HG02678 (cell line): ENCODE measurements around the gene LRTM2.

Experiments
- ATAC-seq: cut with Tn5 transposase; IDR thresholded peaks from one replicate; pipeline ENCODE4 v1.9.1; 2021; ENCODE audit warnings: mild to moderate bottlenecking, moderate library complexity; ENCODE audit not compliant: unreplicated experiment

LRTM2 gene

DNA sequence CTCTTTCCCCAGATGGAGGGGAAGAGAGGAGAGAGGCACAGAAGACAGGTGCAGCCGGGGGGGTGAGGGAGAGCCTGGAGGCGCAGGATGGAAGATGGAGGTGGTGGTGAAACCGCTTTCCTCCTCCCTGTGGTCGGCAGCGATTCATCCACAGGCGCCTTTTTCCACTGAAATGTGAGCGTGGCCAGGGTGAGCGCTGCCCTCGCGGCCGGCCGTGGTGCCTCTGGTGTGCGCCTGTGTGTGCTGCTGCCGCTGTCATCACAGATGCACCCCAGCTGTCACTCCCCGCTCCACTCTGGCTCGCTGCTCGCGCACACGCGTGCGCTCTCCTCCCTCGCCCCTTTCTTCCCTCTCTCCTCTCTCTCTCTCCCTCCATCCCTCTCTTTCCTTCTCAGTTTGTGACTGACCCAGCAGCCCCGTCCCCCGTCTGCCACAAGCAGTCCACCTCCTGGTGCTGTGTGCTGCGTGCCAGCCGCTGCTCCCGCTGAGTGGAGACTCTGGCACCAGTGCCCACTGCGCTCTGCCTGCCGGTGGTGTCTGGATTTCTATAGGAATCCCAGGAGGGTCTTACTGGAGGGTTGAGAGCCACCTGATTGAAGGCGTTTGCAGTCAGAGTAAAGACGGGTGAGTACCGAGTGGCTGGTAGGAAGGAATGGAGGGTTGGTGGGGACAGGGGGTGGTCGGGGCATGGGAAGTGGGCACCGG is at the start of gene LRTM2:
TSS of gene LRTM2 (plus strand) at position 375 of the 705 bp plus-strand sequence. CDS start 7,584 bp downstream, outside the sequence.
- no peak for ATAC-seq

DNA sequence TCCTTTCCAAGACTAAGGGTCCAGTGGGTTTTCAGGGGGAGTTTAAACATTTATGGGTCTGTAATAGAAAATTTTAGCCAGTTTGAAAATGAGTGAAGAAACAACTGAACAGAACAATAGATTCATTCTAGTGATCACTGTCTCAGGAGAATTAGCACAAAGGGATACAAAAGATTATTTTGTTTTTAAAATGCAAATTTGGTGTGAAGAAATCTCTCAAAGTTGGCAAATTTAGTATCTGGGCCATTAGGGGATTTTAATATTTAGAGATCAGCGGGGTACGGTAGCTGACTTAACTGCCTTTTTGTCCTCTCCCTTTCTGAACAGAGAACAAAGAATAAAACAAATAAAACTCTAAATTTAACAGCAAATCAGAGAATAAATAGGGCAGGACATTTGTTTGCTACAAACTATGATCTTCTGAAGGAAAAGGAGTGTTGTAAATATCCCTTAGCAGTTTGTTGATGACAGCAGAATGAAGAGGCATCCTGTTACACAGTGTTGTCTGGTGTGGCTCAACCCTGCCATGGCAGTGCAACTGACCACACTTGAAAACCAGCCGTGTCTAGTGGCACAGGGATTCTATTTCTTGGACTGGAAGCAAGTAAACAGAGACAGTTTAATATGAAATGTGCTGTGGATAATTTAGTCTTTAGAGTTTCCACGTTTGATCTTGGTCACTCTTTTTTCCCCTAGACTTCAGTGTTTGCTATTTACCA is 46.3 kb upstream of the LRTM2 start:
- ATAC-seq, result no peak

DNA sequence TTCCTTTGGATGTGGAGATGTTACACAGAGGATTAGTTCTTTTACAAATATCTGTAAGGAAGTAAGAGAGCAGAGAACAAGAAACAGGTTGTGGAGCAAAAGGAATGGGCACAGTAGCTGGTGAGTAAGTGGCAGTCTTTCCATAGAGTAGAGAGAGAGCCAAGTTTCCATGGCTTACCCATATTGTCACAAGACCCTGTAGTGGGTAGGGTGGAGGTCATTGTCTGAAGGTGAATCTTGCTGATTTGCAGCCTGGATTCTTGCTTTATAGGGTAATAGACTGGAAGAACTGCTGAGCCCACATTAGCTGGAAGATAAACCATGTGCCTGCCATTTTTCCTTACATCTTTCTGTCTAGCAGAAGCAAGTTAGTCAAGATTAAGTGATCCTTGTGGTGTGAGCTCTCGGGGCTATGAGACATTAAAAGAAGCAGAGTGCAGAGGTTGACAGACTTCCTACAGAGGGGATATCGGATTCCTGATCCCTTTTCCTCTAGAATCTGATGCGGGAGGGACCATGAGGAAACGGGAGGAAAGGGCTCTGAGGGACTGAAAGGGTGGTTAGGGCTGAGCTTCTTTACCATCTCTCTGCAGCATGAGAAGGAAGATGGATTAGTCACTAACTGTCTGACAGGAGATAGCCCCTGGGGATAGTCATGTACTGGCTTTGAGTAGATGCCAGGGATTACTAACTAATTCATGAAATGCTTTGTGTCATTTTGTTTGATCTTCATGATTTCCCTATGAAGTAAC is 44.0 kb upstream of the LRTM2 start:
- ATAC-seq, result no peak

DNA sequence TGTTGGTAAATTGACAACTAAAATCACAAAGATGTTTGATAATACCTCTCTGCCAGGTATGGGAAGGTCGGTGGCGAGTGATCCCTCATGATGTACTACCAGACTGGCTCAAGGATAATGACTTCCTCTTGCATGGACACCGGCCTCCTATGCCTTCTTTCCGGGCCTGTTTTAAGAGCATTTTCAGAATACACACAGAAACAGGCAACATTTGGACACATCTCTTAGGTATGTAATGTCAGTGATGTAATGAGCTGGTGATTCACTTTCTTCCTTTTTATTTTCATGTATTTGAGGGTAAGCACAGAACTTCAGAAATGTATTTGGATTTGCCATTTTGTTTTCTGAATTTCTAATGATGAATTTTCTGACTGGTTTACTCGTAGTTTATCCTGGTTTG is 42.6 kb upstream of the LRTM2 start:
- no peak for ATAC-seq

DNA sequence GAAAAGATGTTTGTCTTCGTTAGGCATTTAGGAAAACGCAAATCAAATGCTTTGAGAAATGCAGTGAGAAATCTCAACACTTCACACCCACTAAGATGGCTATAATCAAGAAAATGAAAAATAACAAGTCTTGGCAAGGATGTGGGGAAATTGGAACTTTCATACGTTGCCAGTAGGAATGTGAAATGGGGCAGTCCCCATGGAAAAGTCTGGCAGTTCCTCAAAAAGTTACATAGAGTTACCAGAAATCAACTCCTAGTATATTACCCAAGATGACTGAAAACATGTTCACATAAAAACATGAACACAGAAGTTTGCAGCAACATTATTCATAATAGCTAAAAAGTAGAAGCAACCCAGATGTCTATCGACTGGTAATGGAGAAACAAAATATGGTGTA is 41.5 kb upstream of the LRTM2 start:
- no peak for ATAC-seq

DNA sequence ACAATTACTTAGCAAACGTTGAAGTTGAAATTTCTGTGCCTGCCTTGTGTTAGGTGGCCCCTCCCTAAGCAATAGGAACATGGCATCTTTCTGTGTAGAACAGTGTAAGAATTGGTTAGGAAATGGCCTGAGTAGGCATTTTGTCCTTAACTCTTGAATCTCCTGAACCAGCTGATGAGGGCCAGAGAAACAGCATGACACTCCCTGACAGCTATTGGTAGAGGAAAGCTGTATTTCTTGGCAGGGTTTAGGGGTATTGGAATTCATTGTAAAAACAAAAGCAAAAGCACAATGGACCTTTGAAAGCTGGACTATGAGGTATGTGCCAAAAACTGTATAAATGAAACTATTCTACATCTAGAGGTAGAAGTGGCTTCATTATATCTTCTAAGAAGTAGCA is 40.6 kb upstream of the LRTM2 start:
- ATAC-seq, result no peak

DNA sequence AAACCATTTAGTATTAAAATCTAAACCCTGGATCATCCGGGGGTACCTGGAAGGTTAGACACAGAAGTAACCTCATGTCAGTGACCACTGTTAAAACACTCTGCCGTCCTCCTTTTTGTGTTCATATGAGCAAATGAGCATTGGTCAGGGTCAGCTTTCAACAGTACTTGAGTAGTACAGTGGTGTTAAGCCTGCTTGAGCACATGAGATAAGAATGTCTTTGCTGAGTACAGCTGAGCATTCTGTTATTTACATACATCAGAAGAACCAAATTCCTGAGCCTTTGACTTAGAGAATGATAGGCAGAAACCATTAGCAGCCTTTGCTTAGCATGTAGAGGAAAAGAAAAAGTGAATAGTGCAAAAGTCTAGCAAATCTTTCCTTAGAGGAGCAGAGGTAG is 38.6 kb upstream of the LRTM2 start:
- ATAC-seq, result no peak

DNA sequence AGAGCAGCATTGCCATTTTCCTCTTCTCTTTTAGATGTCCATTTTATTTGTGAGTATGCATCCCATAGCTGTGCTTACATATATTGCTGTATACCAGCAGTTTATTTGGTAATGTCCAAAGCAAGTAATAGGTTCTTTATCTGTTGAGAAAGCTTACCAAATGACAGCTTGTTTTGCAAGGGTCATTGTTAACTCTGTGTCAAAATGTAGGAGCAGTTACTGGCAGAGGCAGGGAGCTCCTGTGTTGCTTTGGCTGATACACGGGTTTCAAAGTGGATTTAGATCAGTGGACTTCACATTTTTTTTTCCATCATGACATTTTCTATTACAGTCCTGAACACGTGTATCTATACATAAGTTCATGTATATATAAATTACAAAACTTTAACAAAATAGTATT is 38.1 kb upstream of the LRTM2 start:
- ATAC-seq, result no peak

DNA sequence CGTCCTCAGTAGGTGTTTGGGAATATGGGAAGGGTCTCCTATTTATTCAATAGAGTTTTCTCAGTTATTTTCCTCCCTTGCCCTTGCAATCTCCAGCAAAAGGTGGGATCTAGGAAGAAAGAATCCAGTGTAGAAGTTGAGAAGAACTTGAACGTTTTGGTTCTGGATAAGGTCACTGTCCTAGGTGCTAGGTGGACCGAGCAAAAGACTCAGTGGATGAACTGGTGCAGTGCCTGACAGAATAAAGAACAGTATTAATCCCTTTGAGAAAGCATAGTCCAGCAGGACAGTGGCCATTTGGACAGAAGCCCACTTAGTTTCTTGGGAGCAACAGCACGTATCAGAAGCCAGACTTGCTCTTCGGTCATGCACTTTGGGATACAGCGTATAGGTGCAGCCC is 32.7 kb upstream of the LRTM2 start:
- no peak for ATAC-seq

DNA sequence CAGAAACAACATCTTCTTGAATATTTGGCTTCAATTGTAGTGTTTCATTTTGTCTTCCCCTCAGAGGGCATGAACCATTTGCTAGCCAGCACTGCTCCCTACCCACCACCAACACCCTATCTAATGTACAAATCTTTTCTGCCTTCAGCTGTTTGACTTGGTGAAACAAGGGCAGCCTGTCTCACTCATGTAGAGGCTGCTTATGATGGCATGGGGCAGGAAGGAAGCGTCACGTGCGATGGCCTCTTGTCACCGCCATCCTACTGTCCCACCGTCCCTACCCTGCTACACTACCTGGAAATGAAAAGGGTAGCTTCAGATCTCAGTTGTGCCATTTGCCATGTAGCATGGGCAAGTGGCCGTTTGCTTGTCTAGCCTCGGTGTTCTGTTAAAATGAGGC is 29.9 kb upstream of the LRTM2 start:
- ATAC-seq, result no peak

DNA sequence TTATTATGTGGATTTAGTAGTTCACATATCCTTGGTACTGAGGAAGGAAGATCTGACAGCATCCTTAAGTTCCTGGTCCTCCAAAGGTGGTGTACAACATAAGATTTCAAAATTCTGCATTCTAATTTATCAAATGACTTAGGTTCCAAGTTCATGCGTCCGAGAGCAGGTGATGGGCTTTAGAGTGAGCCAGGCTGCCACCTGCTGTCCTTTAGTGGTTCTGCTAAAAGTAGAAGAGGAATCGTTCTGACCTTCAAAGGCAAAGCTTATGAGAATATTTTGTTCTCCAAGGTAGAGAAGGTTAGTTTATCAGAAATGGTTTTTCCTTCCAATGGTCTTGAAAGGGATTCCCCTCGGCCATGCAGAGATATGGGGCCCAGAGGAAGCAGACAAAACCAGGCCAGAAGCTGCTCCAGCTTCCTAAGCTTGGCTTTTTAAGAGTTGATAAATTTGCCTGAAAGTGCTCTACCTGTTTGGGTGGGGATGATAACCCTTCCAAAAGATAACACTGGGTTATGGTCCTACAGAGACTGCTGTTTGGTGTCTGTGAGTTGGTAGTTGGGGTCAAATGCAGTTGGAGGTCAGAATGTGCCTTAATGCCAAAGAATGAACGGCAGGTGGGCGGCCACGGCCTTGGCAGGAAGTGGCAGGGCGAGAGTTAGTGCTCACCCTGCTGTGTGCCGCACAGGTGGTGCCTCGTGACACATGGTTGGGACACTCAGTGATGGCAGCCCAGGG is 29.1 kb upstream of the LRTM2 start:
- ATAC-seq, result no peak

DNA sequence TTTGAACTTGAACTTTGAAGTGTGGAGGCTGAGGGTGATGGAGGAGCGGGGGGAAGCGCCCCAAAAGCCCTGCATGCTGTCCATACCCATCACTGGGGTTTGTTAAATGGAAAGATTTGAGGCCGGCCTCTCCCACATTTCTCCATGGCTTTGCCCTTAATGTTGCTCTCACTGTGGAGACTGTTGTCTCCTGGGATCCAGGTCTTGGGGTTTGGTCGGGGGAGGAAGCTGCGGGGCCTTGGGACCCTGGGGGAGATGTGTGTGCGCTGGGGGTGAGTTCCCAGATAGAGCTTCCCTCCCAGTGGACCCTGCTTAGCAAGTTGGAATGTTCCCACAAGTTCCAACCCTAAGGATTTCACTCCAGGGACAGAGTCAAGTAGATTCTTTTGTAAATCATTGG is 28.0 kb upstream of the LRTM2 start:
- no peak for ATAC-seq

DNA sequence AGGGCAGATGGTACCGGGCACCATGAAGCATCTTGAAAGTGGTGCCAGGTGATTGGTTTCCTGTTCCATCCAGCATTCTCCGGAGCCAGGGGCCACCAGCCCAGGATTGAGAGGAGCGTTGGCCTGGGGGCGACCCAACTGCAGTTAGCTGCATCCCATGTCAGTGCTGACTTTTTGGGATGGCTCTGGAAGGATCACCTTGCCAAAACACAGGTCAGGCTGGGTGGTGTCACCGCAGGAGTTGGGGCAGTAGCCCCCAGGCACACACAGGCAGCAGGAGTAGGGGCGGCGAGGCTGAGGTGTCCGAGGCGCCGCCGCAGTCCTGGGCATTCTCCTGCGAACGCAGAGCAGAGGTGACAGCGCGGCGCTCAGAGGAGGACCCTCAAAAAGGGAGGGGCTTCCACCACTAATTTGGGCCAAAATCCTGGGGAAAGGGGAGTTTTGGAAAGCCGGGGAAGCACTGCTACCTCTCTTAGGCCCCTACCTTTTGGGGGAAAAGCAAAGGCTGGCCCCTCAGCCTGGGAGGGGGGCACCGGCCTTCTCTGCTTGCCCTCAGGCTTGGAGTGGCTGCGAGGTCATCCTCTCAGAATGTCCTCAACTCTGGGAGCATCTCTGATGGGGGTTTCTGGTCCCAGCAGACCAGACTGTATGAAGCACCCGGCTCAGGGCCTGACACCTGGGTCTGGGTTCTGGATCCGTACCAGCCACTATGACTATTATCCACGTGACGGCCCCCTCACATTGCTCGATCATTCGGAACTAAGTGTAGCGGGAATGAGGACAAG is 26.7 kb upstream of the LRTM2 start:
- no peak for ATAC-seq

DNA sequence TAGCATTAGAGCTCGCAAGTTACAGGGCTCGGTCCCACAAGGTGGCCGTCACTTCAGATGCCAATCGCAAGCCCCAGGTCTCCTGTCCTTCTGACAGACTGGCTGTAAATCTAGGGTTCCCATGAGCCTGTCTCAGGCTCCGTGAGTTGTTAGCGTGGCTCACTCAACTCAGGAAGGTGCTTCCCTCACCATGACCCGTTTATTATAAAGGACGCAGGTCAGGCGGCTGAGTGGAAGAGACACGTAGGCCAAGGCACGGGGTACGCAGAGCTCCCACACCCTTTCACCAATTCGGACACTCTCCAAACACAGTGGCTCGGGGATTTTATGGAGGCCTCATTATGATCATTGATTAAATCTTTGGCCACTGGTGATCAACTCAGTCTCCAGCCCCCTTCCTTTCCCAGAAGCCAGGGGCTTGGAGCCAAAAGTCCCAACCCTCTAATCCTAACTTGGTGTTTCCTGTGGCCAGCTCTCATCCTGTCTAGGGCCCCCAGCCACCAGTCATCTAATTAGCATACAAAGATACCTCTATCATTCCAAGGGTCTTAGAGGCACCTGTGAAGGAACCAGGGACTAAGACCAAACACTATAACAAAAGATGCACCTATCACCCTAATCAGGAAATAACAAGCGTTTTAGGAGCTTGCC is 25.8 kb upstream of the LRTM2 start:
- ATAC-seq, result no peak

DNA sequence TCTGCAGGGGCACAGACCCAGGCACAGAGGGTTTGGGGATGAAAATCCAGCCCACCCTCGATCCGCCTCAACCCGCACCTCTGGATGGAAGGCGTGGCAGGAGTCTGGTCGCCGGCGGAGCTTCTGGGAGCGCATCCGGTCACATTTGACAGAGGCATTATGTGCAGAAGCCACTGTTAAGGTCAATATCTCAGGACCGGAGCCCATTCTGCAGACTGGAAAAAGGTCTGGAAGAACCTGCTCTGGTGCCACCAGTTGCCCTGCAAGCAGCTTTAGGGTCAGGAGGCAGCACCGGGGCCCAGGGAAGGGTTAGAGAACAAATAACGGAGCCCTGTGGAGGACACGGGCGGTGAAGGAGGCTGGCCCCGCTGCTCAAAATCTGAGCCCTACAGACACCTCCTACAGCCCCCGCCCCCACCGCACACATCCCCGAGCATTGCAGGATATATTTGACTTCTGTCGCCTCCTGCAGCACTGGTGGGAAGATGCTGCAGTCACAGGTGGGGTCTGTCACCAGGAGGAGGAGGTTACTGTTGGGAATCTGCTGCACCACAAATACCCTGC is 25.1 kb upstream of the LRTM2 start:
- ATAC-seq, result no peak

DNA sequence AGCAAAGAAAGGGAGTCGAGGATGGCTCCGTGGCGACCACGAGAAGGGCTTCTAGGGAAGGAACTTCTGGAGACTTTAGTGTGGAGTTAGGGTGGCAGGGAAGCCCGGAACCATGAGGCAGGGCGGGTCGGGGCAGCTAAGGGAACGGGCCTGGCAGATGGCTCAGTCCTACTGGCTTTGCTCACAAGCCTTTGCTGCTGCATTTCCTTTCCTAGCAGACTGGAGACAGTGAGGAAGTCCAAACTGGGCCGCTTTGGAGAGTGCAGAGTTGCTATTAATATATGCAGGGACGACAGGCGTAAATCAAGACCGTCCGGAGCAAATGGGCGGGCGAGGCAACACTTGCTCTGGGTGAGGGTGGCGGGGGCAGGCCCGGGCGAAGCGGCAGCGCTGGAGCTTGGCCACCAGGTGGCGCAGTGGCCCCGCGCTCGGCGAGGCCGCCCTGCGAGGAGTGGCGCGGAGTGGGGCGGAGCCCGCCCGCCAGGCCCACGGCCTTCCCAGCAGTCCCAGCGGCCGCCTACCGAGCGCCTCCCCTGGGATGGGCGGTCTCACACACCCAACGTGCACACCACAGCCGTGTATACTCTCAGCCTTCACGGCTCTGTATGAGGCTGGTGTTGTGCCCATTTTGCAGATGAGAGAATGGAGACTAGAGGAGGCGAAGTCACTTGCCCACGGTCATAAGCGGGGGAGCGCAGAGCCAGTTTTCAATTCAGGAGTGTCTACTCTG is 24.4 kb upstream of the LRTM2 start:
- ATAC-seq, result peak; percentile 91

DNA sequence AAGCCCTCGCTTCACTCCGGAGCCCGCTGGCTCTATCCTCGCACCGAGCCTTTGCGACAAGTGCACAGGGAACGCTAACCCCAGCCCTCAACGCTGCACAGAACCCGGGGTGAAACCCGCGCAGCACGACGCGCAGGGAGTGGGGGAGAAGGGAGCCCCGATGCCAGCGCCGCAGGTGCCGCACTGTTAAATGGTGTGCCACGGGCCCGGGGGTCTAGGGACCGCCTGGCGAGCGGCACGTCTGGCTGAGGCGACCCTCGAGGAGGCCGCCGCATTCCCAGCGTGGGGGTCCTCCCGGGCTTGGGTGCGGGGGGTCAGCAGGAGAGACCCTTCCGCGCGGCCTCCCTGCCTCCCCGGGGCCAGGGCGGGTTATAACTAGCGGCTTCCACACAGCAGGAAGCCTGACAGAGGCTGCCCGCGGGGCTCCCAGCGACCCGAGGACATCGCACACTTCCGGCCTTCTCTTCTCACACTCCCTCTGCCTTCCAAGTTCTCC is 23.8 kb upstream of the LRTM2 start:
- ATAC-seq, result peak; percentile 19

DNA sequence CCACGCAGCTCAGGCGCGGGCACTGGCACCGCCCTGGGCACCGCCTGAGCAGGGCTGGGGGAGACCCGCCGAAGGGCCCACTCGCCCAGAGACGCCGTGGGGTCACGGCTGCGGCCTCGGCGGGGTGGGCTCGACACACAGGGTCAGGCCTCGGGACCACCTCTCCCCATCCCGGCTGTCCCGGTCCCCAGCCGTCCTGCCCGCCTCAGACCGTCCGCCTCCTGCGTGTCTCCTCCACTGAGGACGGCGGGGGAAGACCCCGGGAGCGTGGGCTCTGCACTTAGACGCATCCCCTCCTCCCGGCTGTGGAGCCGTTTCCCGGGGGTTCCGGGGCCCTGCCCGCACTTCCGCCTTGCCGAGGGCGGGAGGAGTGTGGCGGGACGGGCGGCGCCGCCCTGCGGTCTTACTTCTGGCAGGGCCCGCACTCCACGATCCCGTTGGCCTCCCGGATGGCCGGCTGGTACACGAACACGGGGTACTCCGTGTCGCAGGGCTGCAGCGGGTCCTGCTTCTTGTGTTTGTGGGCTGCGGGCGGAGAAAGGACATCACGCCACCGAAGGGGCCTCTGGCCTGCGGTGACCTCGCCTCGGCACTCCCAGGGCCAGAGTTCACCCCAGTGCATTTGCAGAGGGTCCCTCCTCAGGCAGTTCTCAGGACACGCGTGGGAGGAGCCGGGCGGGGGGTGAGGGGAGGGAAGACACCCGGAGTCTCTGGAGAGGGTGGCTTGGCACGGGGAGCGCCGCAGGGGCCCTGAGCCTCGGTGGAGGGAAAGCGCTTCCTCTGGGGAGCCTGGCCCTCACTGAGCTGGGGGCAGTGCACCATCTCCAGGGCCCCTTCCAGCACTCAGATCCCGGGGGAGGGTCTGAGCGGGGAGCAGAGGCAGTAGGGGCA is 23.1 kb upstream of the LRTM2 start:
- ATAC-seq, result peak; percentile 25
